Stimulated activated CD4-positive, alpha-beta T cell treated with anti-CD3 and anti-CD28 coated beads, Interleukin-1b, Interleukin-23, amount 100 ng/mL, for 48 hours (primary cell): ENCODE data around the gene FBLN1.

ENCODE experiments used
- DNase-seq: peaks from one replicate; pipeline ENCODE4 v3.0.0-alpha.2; 2020

FBLN1 gene

DNA sequence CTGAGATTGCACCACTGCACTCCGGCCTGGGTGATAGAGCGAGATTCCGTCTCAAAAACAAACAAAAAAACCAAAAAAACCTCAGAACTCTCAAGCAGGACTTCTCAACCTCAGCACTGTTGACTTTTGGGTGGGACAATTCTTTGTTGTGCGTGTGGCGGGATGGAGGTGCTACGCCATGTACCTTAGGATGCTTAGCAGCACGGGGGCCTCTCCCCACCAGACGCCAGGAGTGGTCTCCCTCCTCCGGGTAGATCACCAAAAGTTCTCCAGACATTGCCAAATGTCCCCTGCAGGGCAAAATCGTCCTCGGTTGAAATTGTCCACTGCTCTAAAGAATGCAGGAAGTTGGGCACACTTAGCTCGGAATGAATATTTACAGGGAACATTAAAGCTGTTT is 142.0 kb downstream of the FBLN1 start:
- no peak for DNase-seq

DNA sequence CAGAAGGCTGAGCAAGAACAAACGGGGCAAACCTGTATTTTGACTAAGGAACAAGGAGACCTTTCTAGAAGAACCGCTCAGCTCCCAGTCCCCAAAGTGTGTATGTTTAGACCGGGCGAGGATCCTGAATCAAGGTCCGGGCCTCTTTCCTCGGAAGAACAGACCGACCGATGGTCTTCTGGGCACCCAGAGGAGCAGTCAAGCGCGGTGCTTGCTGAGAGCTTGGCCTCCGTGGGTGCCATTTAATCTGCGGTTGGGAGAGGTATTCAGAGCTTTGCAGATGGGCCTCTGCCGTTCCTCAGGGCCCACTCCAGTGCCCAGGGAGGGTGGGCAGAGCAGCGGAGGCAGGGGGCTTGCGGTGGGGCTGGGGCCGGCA is 142.5 kb downstream of the FBLN1 start:
- no peak for DNase-seq

DNA sequence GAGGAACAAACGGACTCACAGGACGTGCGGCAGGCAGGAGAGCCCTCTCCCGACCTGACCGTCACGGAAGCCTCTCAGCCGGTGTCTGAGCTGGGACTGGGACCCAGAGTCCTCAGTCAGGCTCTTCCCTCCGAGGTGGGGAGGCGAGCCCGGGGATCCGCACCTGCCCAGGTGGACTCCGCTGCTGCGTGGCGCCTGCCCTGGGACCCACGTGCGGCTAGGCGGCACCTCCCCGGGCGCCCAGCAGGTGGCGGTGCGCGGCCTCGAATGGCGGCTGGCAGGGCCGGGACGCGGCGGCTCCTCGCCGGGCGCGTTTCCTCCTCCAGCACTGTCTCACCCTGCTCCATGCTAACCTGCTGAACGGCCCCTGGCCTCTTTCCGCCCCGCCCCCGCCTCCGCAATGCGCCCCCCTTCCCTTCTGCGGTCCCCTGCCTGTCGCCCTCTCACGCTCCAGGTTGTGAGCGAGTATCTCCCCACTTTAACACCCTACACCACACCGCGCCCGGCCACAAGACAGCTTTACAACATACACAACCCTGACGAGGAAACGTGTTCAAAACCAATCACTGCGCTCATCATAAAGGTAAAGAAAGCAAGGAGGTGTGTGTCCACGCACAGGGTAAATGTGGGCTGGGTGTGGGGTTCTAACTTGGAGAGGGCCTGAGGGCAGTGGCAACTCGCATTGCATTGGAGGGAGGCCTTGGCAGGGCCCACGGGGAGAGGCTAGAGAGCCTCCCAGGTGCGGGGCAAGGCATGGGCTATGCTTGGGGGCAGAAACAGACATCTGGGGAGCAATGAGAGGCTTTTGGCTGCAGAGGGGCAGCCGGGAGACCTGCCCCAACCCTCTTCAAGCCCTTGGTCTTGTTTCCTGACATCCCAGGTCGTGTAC is 143.1 kb downstream of the FBLN1 start:
- DNase-seq, result peak; percentile 75

DNA sequence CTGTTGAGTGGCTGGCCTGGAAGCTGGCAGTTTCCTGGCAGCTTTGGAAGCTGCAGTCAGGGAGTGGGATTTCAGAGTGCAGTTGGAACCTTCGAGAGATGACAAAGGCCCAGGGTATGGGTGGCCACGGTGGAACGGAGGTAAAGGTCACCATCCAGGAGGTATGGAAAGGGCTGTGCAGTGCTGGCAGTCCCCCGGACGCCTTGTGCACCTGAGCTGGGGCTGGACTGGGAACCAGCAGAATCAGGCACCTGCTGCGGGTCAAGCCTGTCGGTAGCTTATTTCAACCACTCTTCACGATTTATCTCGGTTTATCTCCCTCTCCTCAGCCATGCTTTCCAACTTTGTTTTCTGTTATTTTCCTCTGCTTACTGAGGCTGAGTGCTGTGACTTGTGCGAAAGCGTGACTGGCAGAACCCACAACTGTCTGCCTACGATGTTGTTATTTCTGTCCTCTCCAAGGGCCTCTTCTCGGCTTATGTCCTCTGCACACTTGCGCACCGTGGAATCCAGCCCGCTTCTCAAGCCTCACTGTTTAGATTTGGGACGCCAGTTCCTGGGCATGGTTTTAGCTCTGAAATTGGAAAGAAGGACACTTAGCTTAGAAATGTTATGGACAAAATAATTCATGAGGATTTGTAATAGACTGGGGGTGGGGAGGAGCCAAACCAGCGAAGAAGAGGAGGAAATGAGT is 145.0 kb downstream of the FBLN1 start:
- no peak for DNase-seq

DNA sequence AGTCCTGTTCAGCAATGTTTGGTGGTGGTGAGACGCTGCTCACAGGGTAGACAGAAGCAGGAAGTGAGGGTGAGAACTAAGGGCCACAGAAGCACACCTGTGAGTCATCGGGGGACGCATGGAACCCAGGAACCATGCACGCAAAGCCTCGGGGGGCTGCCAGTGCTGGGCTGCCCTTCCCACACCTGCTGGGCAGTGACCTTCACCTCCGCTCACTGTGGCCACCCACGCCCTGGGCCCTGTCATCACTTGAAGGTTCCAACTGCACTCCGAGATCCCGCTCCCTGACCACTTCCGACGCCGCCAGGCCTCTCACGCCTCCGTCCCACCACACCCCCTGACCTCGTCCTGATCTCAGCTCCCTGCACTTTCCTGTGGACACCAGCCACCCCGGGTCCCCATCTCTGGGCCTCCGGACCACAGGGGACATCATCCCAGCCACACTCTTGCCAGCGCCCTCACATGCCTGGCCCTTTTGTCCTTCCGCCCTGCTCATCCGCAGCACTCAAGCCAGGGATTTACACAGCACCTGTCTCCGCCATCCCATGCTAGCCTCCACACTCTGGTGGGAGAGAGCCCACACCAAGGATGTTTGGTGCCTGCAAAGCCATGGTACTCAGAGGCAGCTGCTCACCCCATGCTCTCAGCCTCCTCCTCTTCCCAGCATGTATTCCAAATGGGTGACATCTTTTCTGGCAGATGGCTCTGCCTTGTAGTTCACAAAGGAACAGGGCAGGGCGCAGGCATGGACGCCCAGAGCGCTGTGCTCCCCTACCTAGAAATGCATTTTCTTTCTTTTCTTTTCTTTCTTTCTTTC is 145.8 kb downstream of the FBLN1 start:
- DNase-seq, result no peak

DNA sequence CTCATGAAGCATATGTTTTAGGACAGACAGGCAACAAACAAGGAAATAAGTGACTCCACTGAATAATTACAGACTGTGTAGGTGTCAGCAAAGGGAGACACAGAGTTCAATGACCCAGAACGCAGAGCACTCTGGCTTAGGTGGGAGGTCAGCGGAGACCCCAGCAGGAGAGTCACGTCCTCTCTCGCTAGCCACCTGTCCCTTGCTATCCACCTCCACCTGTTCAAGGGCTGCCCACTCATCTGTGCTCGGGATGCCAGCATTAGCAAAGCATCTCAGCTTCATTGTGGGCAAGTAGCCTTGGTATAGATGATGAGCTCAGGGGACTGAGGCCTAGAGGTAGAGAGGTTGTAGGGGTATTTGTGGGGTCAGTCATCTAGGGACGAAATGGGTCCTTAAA is 147.1 kb downstream of the FBLN1 start:
- no peak for DNase-seq

DNA sequence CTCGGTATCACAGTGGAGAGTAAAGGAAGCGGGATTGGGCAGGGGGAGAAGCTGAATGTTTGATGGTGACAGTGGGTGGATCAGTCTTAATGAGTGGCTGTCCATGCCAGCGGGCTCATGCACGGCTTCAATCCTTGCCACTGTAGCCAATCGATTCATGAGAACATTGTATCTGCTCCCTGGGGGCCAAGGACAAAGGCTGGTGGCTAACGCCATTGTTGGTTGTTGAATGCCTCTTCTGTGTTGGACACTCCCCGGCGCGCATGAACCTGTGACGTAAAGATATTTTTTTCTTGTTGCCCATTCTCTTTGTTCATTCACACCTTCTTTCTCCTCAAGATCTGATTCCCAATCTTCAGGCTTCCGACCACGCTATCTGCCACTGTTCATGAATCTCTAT is 148.0 kb downstream of the FBLN1 start:
- DNase-seq, result no peak
